Right cardiac atrium (tissue), 5 donors: Measurements from ENCODE around the gene DUSP1. TPM values are rescaled to one million over a fixed set of nuclear protein-coding genes. Genes with fewer than 3 reads are reported as not detected.

ENCODE experiments used
- polyA plus RNA-seq: library from polyadenylated mRNA; stranded (reverse); fragments of 200-250 nt; gene quantifications from one replicate; pipeline ENCODE4 v1.2.3, GENCODE V29; 2013
- total RNA-seq, 4 donors: library from RNA; stranded (reverse); fragmentation: NEBNext Ultra II Directional; extraction: Animal tissue kit (Norgen Biotek cat#: 25700); gene quantifications; one replicate each; pipeline ENCODE4 v1.2.1, GENCODE V29; 2021
- donor health status: healthy with polysubstance abuse.
- donor health status: DM: no; HTN: yes; CAD: no.
- donor health status: DM: no; HTN: no; CAD: no.
- donor health status: DM: no; HTN: yes; CAD: no; lungs with severe emphysema.
- donor health status: DM: yes; HTN: yes; CAD: no.

The DUSP1 gene
- total and polyA plus RNA-seq, 5 donors: 78.7 to 247 (median 97.6) TPM

Other genes with a start within 250 kb of the DUSP1 start
- gene NEURL1B, start 129.9 kb downstream of the DUSP1 start, total RNA-seq: 10 to 100 TPM; 13.2 to 23.1 (median 18.1) TPM
- gene NEURL1B, start 129.9 kb downstream of the DUSP1 start, polyA plus RNA-seq: 16.7 TPM
- 10 to 100 TPM; 75.7 to 96.8 (median 86.9) TPM for gene ERGIC1, start 63.1 kb upstream of the DUSP1 start, total RNA-seq
- gene ERGIC1, start 63.1 kb upstream of the DUSP1 start, polyA plus RNA-seq: 73.1 TPM
- 10 to 100 TPM; 20.2 to 28.9 (median 25.3) TPM for gene RPL26L1, start 188.2 kb upstream of the DUSP1 start, total RNA-seq
- 58.8 TPM for gene RPL26L1, start 188.2 kb upstream of the DUSP1 start, polyA plus RNA-seq
- 100 to 1,000 TPM; 200 to 243 (median 211) TPM for gene ATP6V0E1, start 212.6 kb upstream of the DUSP1 start, total RNA-seq
- 350 TPM for gene ATP6V0E1, start 212.6 kb upstream of the DUSP1 start, polyA plus RNA-seq